ENCODE measurements around the gene TERT.
A peak's percentile ranks its signal among the peaks of the same experiment; 100 is the strongest.
"Not testable (repeated sequence)": the region's sequence is repeated elsewhere in the genome, so short reads cannot be mapped to it uniquely, and the experiment has no call there.

Gene TERT

DNA sequence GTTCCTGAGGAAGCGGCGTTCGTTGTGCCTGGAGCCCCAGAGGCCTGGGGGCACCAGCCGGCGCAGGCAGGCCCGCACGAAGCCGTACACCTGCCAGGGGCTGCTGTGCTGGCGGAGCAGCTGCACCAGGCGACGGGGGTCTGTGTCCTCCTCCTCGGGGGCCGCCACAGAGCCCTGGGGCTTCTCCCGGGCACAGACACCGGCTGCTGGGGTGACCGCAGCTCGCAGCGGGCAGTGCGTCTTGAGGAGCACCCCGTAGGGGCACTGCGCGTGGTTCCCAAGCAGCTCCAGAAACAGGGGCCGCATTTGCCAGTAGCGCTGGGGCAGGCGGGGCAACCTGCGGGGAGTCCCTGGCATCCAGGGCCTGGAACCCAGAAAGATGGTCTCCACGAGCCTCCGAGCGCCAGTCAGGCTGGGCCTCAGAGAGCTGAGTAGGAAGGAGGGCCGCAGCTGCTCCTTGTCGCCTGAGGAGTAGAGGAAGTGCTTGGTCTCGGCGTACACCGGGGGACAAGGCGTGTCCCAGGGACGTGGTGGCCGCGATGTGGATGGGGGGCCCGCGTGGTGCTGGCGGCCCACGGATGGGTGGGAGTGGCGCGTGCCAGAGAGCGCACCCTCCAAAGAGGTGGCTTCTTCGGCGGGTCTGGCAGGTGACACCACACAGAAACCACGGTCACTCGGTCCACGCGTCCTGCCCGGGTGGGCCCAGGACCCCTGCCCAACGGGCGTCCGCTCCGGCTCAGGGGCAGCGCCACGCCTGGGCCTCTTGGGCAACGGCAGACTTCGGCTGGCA is 1.3 kb downstream of the TERT start:
- DNase-seq = no peak

DNA sequence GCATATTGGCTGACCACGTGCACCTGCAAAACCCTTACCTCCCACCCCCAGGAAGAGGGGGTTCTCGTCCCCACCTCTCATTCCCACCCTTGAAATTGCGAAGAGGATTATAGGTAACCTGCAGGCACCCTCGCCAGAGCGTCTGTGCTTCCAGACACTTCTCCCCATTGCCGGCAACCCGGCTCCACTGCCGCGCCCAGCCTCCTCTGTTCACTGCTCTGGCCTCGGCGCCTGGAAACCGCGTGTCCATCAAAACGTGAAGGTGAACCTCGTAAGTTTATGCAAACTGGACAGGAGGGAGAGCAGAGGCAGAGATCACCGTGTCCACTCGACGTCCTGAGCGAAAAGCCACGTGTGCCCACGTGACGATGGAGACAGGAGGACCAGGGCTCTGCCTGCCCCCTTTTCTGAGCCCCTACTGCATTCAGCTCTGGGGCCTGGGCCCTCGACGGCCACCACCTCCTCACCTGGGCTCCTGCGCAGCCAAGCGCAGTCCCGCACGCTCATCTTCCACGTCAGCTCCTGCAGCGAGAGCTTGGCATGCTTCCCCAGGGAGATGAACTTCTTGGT is 1.9 kb downstream of the TERT start:
- no peak for DNase-seq

DNA sequence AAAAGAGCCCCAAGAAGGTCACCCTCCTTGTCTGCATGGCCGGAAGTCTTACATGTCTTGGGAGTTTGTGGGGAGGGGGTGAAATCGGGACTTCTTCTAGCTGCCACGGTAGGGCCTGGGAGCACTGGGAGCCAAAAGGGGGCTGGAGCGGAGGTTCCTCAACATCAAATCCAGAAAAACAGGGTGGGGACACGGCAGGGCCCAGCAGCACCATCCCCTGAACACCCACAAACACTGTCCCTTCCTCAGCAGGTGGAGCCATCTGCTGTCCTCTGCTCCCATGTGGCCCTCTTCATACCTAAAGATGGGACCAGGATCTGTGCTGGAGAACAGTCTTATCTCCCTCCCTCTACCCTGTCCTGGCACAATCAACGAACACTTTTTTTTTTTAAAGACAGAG is 2.7 kb downstream of the TERT start:
- no peak for DNase-seq

DNA sequence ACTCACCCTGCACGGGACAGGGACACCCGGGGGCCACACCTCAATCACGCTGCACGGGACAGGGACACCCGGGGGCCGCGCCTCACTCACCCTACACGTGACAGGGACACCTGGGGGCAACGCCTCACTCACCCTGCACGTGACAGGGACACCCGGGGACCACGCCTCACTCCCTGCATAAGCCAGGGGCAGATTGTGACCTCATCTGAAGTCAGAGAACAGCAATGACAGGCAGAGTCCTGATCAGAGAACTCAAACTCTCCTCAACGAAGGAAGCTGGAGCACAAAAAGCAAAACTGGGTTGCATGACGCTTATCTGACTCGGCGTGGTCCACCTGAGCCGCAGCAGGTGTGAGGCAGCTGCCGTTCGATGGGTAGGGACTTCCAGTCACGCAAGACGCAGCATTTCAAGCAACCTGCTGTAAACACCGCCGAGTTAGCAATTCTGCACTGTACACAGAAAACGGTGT is 3.2 kb downstream of the TERT start:
- DNase-seq = peak; percentile 60

DNA sequence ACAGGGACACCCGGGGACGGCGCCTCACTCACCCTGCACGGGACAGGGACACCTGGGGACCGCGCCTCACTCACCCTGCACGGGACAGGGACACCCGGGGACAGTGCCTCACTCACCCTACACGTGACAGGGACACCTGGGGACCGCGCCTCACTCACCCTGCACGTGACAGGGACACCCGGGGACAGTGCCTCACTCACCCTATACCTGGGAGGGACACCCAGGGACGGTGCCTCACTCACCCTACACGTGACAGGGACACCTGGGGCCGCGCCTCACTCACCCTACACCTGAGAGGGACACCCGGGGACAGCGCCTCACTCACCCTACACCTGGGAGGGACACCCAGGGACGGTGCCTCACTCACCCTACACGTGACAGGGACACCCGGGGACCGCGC is 3.9 kb downstream of the TERT start:
- not testable (repeated sequence) for DNase-seq

DNA sequence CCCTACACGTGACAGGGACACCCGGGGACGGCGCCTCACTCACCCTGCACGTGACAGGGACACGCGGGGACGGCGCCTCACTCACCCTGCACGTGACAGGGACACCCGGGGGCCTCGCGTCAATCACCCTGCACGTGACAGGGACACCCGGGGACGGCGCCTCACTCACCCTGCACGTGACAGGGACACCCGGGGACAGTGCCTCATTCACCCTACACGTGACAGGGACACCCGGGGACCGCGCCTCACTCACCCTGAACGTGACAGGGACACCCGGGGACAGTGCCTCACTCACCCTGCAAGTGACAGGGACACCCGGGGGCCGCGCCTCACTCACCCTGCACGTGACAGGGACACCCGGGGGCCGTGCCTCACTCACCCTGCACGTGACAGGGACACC is 5.3 kb downstream of the TERT start:
- DNase-seq = not testable (repeated sequence)

DNA sequence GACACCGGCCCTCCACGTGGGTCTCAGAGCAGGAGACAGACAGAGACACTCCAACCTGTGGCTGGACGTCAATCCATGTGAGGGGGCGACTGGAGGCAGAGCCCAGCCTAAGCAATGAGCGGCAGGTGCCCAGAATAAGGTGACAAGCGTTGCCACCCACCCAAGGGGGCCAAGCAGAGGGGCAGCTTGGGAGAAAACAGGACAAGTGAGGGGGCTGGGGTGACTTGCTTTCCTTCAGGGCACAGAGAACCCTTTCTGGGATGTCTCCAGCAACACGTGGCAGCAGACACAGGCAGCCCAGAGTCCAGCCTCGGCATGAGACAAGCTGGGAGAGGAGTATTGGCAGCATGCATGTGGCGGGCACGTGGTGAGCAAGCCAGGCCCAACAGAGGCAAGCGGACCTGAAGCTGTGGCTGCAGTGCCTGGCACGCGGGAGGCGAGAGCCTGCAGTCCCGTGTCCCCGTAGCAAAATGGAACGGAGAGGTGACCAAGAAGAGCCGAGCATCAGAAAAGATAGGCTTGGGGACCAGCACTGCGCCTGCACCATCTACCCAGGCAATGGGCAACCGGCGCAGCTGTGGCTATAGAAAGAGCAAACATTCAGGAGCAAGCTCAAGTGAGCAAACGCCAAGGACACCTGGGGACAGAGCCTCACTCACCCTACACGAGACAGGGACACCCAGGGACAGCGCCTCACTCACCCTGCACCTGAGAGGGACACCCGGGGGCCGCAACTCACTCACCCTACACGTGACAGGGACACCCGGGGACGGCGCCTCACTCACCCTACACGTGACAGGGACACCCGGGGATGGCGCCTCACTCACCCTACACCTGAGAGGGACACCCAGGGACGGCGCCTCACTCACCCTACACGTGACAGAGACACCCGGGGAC is 6.2 kb downstream of the TERT start:
- no peak for DNase-seq

DNA sequence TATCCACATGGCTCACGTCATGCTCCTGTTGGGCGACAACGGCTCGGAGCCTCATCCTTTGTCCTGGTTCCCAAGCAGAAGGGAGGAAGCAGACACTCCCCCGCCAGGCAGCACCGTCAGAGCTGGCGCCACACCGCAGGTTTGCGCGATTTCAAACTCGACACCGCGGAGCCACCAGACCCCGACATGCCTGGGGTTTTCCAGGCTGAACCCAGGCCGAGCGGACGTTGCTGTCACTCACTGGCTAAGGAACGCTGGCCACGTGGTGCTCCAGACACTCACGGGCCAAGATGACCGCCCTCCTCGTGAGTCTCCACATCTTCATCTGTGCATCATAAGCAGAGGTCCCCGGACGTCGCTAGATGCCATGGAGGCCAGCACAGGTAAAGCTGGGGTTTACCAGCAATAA is 9.0 kb downstream of the TERT start:
- DNase-seq = no peak

DNA sequence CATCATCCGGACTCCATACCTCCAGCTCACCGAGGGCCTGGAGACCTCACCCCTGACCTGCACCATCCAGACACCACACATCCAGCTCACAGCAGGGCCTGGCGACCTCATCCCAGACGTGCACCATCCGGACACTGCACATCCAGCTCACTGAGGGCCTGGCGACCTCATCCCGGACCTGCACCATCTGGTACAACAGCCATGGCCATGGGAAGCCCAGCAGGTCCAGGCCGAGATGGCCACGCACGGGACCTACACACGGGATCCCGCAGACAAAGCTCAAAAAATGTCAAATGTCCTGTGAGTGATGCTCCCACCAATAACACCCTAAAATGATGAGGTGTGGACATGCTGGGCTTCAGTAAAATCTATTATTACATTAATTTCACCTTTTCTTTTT is 9.7 kb downstream of the TERT start:
- DNase-seq = no peak

DNA sequence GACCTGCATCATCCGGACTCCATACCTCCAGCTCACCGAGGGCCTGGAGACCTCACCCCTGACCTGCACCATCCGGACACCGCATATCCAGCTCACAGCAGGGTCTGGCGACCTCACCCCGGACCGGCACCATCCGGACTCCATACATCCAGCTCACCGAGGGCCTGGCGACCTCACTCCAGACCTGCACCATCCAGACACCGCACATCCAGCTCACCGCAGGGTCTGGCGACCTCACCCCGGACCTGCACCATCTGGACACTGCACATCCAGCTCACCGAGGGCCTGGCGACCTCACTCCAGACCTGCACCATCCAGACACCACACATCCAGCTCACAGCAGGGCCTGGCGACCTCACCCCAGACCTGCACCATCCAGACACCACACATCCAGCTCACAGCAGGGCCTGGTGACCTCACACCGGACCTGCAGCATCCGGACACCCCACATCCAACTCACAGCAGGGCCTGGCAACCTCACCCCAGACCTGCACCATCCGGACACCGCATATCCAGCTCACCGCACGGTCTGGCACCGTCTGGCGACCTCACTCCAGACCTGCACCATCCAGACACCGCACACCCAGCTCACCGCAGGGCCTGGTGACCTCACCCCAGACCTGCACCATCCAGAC is 10.4 kb downstream of the TERT start:
- DNase-seq = not testable (repeated sequence)

DNA sequence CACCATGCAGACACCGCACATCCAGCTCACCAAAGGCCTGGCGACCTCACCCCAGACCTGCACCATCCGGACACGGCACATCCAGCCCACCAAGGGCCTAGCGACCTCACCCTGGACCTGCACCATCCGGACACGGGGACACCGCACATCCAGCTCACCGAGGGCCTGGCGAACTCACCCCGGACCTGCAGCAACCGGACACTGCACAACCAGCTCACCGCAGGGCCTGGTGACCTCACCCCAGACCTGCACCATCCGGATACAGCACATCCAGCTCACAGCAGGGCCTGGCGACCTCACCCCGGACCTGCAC is 11.2 kb downstream of the TERT start:
- not testable (repeated sequence) for DNase-seq

DNA sequence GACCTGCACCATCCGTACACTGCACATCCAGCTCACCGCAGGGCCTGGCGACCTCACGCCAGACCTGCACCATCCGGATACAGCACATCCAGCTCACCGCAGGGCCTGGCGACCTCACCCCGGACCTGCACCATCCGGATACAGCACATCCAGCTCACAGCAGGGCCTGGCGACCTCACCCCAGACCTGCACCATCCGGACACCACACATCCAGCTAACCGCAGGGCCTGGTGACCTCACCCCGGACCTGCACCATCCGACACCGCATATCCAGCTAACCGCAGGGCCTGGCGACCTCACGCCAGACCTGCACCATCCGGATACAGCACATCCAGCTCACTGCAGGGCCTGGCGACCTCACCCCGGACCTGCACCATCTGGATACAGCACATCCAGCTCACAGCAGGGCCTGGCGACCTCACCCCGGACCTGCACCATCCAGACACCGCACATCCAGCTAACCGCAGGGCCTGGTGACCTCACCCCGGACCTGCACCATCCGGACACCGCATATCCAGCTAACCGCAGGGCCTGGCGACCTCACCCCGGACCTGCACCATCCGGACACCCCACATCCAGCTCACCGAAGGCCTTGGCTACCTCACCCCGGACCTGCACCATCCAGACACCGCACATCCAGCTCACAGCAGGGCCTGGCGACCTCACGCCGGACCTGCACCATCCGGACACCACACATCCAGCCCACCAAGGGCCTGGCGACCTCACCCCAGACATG is 11.7 kb downstream of the TERT start:
- DNase-seq = not testable (repeated sequence)

DNA sequence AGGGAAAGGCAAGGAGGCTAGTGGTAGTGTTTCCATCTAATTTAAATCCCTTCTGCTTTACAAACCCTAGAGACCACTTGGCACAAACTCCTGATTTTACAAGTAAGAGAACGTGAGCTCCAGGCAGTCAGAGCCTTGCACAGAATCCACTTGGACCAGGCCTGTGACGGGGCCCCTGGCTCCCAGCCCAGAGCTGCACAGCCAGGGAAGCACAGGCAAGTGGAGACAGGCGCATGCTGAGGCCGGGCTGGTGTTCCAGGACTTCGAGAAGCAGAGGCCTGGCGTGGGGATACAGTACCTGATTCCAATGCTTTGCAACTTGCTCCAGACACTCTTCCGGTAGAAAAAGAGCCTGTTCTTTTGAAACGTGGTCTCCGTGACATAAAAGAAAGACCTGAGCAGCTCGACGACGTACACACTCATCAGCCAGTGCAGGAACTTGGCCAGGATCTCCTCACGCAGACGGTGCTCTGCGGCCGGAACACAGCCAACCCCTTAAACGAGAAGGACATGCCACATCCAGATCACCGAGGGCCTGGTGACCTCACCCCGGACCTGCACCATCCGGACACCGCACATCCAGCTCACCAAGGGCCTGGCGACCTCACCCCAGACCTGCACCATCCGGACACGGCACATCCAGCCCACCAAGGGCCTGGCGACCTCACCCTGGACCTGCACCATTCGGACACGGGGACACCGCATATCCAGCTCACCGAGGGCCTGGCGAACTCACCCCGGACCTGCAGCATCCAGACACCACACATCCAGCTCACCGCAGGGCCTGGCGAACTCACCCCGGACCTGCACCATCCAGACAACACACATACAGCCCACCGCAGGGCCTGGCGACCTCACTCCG is 12.5 kb downstream of the TERT start:
- DNase-seq = peak; percentile 61

DNA sequence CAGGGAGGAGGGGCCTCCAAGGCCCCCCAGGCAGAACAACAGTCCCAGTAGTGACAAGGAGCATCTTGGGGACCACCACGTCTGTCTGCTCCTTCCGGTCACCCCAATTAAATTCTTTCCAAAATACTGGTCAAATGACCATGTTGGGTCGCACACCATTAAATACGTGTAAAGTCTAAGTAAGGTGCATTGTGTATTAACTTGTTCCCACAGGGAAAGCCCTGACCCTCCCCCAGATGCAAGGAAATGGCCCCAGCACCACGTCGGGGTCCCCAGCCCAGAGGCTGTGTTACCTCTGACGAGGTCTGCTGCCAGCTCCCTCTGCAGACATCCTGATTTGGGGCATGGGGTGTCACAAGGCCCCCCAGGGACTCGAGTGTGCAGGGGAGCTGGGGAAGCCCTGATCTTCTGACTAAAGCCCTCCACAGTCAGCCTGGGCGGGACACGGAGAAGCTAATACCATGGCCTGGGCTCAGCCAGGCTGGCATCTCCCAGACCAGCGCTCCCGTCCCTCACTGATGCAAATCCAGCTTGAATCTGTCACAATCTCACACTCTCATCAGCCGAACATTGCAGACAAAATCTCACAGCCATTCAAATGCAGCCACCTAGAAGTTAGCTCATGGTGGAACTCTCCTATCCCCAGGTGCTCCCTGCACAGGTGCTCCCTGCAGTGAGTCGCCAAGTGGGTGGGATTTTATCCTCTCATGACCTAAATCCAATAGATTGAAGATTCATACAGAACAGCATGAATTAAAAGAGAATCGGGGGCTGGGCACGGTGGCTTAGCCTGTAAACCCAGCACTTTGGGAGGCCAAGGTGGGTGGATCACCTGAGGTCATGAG is 13.6 kb downstream of the TERT start:
- no peak for DNase-seq

DNA sequence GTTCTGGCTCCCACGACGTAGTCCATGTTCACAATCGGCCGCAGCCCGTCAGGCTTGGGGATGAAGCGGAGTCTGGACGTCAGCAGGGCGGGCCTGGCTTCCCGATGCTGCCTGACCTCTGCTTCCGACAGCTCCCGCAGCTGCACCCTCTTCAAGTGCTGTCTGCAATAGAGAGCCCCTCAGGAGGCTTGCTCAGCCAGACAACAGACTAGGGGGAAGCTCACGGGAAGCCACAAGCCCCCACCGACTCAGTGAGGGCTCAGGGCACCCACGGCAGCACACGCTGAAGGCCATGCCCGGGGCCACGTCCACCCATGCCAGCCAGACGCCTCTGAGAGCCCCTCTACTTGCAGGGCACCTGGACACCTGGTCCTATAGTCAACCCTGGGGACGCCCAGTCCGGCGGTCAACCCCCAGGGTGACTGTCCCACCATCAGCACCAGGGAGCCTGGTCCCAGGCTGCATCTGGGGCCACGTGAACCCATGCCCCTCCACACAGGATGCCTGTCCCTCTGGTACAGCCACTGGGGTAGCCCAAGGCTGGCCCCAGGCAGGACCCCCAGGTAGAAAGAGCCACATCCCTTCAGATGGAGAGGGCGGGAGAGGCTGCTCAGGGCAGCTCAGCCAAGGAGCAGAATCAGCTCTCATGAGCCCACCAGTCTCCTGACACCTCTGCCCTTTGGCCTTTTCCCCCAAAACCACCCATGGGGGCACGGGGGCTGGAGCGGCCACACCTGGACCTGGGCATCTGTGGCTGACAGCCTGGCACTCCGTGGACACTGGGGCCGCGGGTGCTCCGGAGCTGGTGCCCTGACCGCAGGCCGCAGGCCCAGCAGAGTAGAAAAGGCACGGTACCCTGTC is 14.5 kb downstream of the TERT start:
- no peak for DNase-seq

DNA sequence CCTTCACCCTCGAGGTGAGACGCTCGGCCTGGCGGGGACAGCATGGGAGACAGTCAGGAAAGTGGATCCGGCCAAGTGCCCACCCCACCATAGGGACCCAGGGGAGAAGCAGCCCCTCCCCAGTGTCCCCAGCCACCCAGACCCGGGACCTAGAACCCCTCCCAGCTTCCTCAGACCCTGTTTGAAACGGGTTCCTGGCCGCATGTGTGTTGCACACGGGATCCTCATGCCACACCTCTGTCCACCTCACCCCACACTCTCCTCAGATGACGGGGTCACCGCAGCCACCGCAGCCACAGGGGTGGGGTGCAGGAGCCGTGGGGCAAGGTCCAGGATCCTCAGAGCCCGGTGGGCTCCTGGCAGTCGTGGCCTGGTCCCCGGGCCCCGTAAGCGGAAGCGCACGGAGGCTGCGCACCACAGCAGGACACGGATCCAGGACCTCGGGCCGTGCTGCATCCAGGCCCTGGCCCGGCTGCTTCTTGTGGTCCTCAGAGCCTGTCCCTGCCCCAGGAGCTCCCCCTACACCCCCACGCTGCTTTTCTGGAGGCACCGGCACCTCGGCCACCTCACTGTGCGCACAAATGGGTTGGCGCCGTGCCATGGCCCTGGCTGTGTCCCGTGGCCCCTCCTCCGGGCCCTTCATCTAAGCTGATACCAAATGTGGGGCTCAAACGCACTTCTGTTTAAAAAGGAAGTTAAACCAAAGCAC is 15.3 kb downstream of the TERT start:
- no peak for DNase-seq

DNA sequence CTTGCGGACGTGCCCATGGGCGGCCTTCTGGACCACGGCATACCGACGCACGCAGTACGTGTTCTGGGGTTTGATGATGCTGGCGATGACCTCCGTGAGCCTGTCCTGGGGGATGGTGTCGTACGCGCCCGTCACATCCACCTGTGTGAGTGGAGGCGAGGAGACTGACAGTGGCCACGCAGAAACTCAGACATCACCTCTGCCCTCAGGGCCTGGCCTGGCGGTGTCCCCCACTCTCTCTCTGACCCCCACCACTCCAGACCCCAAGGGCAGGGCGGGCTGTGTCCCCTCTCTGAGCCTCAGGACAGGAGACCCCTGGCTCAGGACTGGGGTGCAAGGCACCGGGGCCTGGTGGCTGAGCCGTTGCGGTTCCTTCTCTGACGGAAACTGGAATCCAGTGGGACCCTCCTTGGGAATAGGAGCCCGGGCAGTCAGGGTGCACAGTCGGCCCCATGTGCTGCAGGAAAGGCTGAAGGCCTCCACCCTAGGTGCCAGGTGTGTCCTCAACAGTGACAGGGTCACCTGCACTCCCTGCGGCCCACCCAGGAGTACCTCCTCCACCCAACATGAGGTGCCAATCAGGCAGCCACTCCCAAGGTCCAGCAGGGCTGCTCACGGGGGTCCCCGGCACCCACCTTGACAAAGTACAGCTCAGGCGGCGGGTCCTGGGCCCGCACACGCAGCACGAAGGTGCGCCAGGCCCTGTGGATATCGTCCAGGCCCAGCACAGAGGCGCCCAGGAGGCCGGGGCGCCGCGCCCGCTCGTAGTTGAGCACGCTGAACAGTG is 16.0 kb downstream of the TERT start:
- DNase-seq = no peak

DNA sequence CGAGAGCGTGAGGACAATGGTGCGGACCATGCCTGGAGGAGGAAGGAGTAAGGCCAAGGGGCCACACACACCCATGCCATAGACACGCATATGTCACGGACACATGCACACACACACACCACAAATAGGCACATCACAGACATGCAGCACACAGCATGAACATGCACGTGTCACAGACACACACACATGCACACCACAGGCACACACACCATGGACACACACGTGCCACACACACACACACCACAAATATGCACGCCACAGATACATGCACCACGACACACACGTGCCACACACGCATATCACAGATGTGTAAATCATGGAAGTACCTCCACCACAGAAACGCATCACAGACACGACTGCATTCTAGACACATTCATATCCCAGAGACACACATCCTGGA is 16.7 kb downstream of the TERT start:
- DNase-seq = no peak

All from DMS79 (cell line).